OCI-LY7 (cell line): Measurements from ENCODE around the gene CENPN.

Experiments used
- EZH2phosphoT487 ChIP-seq: fragments of 200-600 bp; sonication (generic); IDR thresholded peaks from 2 replicates; pipeline ENCODE4 v1.6.1; 2018; ENCODE audit warnings: low read depth, borderline replicate concordance, mild to moderate bottlenecking, mixed run types, antibody characterized with exemption, low read length, moderate library complexity, mixed read lengths
- TF ChIP-seq, protein P1 (sequence below): fragments of 200-600 bp; sonication (generic); conservative IDR thresholded peaks from 2 replicates; pipeline ENCODE4 v1.5.1; 2014; ENCODE audit warnings: mild to moderate bottlenecking, antibody characterized with exemption, low read length, moderate library complexity, mixed read lengths

- TF ChIP-seq, protein P1, sequence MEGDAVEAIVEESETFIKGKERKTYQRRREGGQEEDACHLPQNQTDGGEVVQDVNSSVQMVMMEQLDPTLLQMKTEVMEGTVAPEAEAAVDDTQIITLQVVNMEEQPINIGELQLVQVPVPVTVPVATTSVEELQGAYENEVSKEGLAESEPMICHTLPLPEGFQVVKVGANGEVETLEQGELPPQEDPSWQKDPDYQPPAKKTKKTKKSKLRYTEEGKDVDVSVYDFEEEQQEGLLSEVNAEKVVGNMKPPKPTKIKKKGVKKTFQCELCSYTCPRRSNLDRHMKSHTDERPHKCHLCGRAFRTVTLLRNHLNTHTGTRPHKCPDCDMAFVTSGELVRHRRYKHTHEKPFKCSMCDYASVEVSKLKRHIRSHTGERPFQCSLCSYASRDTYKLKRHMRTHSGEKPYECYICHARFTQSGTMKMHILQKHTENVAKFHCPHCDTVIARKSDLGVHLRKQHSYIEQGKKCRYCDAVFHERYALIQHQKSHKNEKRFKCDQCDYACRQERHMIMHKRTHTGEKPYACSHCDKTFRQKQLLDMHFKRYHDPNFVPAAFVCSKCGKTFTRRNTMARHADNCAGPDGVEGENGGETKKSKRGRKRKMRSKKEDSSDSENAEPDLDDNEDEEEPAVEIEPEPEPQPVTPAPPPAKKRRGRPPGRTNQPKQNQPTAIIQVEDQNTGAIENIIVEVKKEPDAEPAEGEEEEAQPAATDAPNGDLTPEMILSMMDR: no peak
- TF ChIP-seq EZH2phosphoT487: no peak
Observed at GRCh38 chr16:80996688-80997138, 10.3 kb upstream of the CENPN start.
